ENCODE results near the gene LHFPL6.

The LHFPL6 gene

GRCh38 chr13:39509616-39510315 is 93.2 kb downstream of the LHFPL6 start:
- Histone ChIP-seq H3K4me3 (ENCODE audit: low read depth in 1 of 2, low read length in 1 of 2) (no peak overlapping the region), H3K27ac (no peak overlapping the region), H3K9me3 (no peaks in the 10 kb centered on the region), H3K36me3 (no peaks in the 10 kb centered on the region), H3K4me1 (ENCODE audit: control insufficient read depth in 1 of 2, insufficient read depth in 1 of 2, low read depth in 1 of 2, low read length in 1 of 2) (no peaks in the 10 kb centered on the region), H3K27me3 (no peaks in the 10 kb centered on the region)
- TF ChIP-seq, protein P1, sequence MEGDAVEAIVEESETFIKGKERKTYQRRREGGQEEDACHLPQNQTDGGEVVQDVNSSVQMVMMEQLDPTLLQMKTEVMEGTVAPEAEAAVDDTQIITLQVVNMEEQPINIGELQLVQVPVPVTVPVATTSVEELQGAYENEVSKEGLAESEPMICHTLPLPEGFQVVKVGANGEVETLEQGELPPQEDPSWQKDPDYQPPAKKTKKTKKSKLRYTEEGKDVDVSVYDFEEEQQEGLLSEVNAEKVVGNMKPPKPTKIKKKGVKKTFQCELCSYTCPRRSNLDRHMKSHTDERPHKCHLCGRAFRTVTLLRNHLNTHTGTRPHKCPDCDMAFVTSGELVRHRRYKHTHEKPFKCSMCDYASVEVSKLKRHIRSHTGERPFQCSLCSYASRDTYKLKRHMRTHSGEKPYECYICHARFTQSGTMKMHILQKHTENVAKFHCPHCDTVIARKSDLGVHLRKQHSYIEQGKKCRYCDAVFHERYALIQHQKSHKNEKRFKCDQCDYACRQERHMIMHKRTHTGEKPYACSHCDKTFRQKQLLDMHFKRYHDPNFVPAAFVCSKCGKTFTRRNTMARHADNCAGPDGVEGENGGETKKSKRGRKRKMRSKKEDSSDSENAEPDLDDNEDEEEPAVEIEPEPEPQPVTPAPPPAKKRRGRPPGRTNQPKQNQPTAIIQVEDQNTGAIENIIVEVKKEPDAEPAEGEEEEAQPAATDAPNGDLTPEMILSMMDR (IDR thresholded peaks at IDR 0.05), result no peak

DNA sequence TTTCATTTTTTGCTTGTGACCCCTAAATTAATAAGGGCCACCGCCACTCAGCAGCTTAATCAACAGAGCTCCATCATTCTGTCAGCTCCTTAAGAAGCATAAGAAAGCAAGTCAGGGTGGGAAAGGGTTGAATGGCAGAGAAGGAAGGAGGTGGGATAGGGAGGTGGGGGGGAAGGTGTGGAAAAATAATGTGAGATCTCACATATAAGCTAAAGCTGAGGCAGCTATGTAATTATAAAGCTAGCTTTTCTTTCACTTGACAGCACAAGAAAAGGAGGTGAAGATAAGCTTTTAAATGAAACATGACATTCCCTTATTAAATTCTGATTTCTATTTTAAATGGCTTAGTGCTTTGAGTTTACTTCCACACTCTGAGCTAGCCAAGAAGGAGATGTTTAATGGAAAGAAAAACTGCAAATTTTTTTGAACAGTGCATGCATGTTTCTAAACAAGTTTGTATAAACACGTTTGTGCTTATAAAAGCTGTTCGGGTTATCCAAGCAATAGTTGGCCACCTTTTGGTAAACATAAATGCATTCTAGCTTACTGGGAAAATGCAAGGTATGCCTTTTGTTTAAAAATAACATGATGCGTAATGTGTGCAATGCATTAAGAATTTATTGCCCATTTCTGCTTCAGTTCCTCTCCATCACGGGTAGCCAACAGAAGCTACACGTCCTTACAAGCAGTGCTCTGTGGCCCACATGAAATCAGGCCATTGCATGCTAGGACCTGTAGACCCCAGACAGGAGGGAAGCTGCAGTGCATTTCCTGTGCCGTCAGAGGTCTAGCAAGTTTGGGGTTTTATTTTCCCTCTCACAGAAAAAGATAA is 96.2 kb downstream of the LHFPL6 start:
- TF ChIP-seq, protein P1 (IDR thresholded peaks at IDR 0.05), result no peak
- H3K27ac ChIP-seq, result no peak overlapping the region
- H3K27me3 ChIP-seq, result no peaks in the 10 kb centered on the region
- no peaks in the 10 kb centered on the region for H3K4me1 ChIP-seq (ENCODE audit: control insufficient read depth in 1 of 2, insufficient read depth in 1 of 2, low read depth in 1 of 2, low read length in 1 of 2)
- no peaks in the 10 kb centered on the region for H3K36me3 ChIP-seq
- no peaks in the 10 kb centered on the region for H3K9me3 ChIP-seq
- no peak overlapping the region for H3K4me3 ChIP-seq (ENCODE audit: low read depth in 1 of 2, low read length in 1 of 2)

- Histone ChIP-seq H3K4me1 (ENCODE audit: control insufficient read depth in 1 of 2, insufficient read depth in 1 of 2, low read depth in 1 of 2, low read length in 1 of 2) (no peaks in the 10 kb centered on the region), H3K36me3 (no peaks in the 10 kb centered on the region), H3K27me3 (no peaks in the 10 kb centered on the region), H3K4me3 (ENCODE audit: low read depth in 1 of 2, low read length in 1 of 2) (no peak overlapping the region), H3K9me3 (no peaks in the 10 kb centered on the region), H3K27ac (no peak overlapping the region)
- TF ChIP-seq, protein P1 (IDR thresholded peaks at IDR 0.05), result no peak
Observed at GRCh38 chr13:39505151-39505550, 97.8 kb downstream of the LHFPL6 start.

GRCh38 chr13:39503048-39503447 is 99.9 kb downstream of the LHFPL6 start:
- no peak overlapping the region for H3K4me3 ChIP-seq (ENCODE audit: low read depth in 1 of 2, low read length in 1 of 2)
- TF ChIP-seq, protein P1 (IDR thresholded peaks at IDR 0.05), result no peak
- H3K27me3 ChIP-seq, result no peaks in the 10 kb centered on the region
- no peaks in the 10 kb centered on the region for H3K36me3 ChIP-seq
- no peaks in the 10 kb centered on the region for H3K4me1 ChIP-seq (ENCODE audit: control insufficient read depth in 1 of 2, insufficient read depth in 1 of 2, low read depth in 1 of 2, low read length in 1 of 2)
- no peaks in the 10 kb centered on the region for H3K9me3 ChIP-seq
- H3K27ac ChIP-seq, result no peak overlapping the region

GRCh38 chr13:39501702-39502324 is 101.2 kb downstream of the LHFPL6 start:
- Histone ChIP-seq H3K36me3 (no peaks in the 10 kb centered on the region), H3K4me3 (ENCODE audit: low read depth in 1 of 2, low read length in 1 of 2) (no peak overlapping the region), H3K4me1 (ENCODE audit: control insufficient read depth in 1 of 2, insufficient read depth in 1 of 2, low read depth in 1 of 2, low read length in 1 of 2) (no peaks in the 10 kb centered on the region), H3K27me3 (no peaks in the 10 kb centered on the region), H3K27ac (no peak overlapping the region), H3K9me3 (no peaks in the 10 kb centered on the region)
- TF ChIP-seq, protein P1 (IDR thresholded peaks at IDR 0.05), result no peak
